Measurements from ENCODE around the gene AKIRIN1.
"Not testable (repeated sequence)": the region's sequence is repeated elsewhere in the genome, so short reads cannot be mapped to it uniquely, and the experiment has no call there.

Gene AKIRIN1

GRCh38 chr1:38958967-38959366 lies 32.1 kb upstream of the AKIRIN1 start:
- H3K4me3 ChIP-seq (ENCODE audit: low read depth, low read length) = no peak overlapping the region
- TF ChIP-seq, protein P1, sequence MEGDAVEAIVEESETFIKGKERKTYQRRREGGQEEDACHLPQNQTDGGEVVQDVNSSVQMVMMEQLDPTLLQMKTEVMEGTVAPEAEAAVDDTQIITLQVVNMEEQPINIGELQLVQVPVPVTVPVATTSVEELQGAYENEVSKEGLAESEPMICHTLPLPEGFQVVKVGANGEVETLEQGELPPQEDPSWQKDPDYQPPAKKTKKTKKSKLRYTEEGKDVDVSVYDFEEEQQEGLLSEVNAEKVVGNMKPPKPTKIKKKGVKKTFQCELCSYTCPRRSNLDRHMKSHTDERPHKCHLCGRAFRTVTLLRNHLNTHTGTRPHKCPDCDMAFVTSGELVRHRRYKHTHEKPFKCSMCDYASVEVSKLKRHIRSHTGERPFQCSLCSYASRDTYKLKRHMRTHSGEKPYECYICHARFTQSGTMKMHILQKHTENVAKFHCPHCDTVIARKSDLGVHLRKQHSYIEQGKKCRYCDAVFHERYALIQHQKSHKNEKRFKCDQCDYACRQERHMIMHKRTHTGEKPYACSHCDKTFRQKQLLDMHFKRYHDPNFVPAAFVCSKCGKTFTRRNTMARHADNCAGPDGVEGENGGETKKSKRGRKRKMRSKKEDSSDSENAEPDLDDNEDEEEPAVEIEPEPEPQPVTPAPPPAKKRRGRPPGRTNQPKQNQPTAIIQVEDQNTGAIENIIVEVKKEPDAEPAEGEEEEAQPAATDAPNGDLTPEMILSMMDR (IDR thresholded peaks at IDR 0.05; ENCODE audit: low read depth, low read length) = no peak

- TF ChIP-seq, protein P1 (IDR thresholded peaks at IDR 0.05; ENCODE audit: low read depth, low read length) = no peak
- no peak overlapping the region for H3K4me3 ChIP-seq (ENCODE audit: low read depth, low read length)
Measured at GRCh38 chr1:38962113-38962512, 29.0 kb upstream of the AKIRIN1 start.

DNA sequence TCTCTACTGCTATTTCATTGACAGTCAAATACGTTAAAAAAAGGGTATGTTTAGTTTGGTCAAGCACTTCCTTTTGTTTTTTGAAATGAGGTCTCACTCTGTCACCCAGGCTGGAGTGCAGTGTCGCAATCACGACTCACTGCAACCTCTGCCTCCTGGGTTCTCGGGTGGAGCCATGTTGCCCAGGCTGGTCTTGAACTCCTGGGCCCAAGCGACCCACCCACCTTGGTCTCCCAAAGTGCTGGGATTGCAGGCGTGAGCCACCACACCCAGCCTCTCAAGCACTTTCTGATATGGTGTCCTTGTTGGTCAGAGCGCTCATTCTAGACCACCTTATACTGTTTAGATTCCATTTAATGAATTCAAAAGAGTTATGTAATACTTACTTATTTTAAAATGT lies 28.5 kb upstream of the AKIRIN1 start:
- TF ChIP-seq, protein P1 (IDR thresholded peaks at IDR 0.05; ENCODE audit: low read depth, low read length) = no peak
- H3K4me3 ChIP-seq (ENCODE audit: low read depth, low read length) = no peak overlapping the region

- TF ChIP-seq, protein P1 (IDR thresholded peaks at IDR 0.05; ENCODE audit: low read depth, low read length) = no peak
- H3K4me3 ChIP-seq (ENCODE audit: low read depth, low read length) = no peak overlapping the region
Measured at GRCh38 chr1:38964140-38964548, 26.9 kb upstream of the AKIRIN1 start.

DNA sequence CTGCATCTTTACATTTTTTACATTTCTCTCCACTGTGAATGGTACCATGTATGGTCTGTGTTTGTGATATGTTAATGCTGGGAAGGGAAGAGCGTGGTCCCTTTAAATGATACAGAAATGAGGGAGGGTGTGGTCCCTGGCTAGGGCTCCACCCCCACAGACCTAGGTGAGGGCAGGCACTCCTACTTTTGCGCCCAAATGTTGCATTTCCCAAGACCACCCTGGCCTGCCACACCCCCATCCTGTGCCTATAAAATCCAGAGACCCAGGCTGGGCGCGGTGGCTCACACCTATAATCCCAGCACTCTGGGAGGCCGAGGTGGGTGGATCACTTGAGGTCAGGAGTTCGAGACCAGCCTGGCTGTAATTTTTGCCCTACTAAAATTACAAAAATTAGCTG lies 17.9 kb upstream of the AKIRIN1 start:
- not testable (repeated sequence) for H3K4me3 ChIP-seq (ENCODE audit: low read depth, low read length)

GRCh38 chr1:38973659-38974437 lies 17.2 kb upstream of the AKIRIN1 start:
- TF ChIP-seq, protein P1 (IDR thresholded peaks at IDR 0.05; ENCODE audit: low read depth, low read length) = no peak
- no peak overlapping the region for H3K4me3 ChIP-seq (ENCODE audit: low read depth, low read length)

DNA sequence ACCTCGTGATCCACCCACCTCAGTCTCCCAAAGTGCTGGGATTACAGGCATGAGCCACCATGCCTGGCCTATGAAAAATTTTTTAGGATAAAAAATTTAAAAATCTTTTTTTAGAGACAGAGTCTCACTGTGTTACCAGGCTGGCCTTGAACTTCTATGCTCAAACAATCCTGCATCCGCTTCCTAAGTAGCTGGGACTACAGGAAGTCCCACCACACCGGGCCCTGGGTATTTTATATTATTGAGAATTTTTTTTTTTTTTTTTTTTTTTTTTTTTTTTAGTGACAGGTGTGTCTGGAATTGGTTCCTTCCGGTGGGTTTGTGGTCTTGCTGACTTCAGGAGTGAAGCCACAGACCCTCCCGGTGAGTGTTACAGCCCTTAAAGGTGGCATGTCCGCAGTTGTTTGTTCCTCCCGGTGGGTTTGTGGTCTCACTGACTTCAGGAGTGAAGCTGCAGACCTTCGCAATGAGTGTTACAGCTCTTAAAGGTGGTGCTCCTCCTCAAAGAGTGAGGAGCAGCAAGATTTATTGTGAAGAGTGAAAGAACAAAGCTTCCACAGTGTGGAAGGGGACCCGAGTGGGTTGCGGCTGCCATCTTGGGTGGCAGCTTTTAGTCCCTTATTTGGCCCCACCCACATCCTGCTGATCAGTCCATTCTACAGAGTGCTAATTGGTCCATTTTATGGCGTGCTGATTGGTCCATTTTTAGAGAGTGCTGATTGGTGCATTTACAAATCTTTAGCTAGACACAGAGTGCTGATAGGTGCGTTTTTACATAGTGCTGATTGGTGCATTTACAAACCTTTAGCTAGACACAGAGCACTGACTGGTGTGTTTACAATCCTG lies 13.5 kb upstream of the AKIRIN1 start:
- H3K4me3 ChIP-seq (ENCODE audit: low read depth, low read length) = not testable (repeated sequence)

DNA sequence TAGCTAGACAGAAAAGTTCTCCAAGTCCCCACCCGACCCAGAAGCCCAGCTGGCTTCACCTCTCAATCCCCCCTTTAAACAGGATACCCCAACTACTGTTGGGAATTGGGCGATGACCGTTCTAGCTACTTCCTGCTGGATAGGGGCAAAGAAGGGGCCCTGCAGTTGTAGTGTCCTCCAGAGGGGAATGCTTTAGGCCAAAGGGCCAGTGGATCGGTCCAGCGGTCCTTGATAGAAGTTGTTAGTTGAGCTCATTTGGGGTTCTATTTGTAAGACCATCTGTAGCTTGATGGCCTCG lies 12.9 kb upstream of the AKIRIN1 start:
- not testable (repeated sequence) for H3K4me3 ChIP-seq (ENCODE audit: low read depth, low read length)

DNA sequence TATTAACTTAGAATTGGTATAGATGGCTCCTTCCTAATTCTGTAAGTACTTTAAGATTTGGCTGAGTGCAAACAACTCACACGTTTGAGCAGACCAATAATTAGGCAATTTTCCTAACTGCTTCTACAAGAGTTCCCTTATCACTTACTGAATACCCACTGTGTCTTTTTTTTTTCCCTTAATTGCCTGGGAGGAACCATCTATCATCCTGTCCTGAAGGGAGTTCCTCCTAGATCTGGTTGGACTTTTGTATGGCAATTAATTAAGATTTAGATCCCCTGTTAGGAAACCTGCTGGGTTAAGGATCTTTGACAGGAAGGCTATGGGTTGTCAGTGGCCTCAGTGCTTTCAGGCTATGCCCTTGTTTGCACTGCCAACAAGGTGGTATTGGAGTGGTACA lies 11.7 kb upstream of the AKIRIN1 start:
- not testable (repeated sequence) for H3K4me3 ChIP-seq (ENCODE audit: low read depth, low read length)

All from WI38 (cell line).